Stimulated activated CD4-positive, alpha-beta T cell treated with anti-CD3 and anti-CD28 coated beads, Interleukin-4, amount 100 ng/mL, for 4 hours (primary cell): ENCODE data around the gene ZNF773.
A peak's percentile ranks its signal among the peaks of the same experiment; 100 is the strongest.
"Not testable (repeated sequence)": the region's sequence is repeated elsewhere in the genome, so short reads cannot be mapped to it uniquely, and the experiment has no call there.

Source experiments
- DNase-seq, 2 experiments: peaks; one replicate each; pipeline ENCODE4 v3.0.0-alpha.2; 2020

Gene ZNF773

GRCh38 chr19:57499680-57500395 lies at the start of gene ZNF773:
Gene ZNF773 (plus strand): TSS chr19:57499938. CDS start chr19:57500081, 143 bp downstream.
- DNase-seq = peak; percentile 95 to 96

GRCh38 chr19:57452307-57452706 lies 47.4 kb upstream of the ZNF773 start:
- DNase-seq = no peak

DNA sequence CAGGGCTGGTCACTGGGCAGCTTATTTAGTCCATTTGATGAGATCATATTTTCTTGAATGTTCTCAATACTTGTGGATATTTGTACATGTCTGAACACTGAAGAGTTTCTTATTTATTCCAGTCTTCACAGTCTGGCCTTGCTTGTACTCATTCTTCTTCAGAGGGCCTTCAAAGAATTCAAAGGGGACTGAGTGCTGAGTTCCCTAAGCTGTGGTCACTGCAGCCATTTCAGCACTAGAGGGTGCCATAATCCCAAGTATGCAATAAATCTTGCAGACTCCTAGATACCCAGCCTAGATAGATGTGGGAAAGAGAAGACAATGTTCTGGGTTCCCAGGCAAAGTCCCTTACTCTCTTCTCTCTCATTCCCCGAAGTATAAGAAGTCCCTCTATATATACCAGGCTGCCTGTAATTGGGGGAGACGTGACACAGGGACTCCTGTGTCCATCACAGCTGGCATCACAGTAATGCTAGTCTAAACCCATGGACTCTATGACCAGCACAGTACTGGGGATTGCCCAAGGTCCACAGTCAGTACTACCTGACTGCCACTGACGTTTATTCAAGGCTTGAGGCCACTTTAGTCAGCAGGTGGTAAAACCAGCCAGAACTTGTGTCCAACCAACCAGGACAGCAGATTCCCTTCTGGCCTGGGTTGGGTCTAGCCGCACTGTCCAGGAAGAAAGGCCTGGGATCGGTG lies 33.9 kb upstream of the ZNF773 start:
- DNase-seq = no peak

GRCh38 chr19:57466489-57466888 lies 33.2 kb upstream of the ZNF773 start:
- DNase-seq = no peak

- DNase-seq = no peak
These were observed 26.1 kb upstream of the ZNF773 start for GRCh38 chr19:57473646-57474045.

GRCh38 chr19:57477191-57478008 lies 22.3 kb upstream of the ZNF773 start, which contains the start of gene ZNF772:
Gene ZNF772 (minus strand): TSS chr19:57477566. CDS start chr19:57477309, 257 bp downstream.
- DNase-seq = peak; percentile 75 to 89

DNA sequence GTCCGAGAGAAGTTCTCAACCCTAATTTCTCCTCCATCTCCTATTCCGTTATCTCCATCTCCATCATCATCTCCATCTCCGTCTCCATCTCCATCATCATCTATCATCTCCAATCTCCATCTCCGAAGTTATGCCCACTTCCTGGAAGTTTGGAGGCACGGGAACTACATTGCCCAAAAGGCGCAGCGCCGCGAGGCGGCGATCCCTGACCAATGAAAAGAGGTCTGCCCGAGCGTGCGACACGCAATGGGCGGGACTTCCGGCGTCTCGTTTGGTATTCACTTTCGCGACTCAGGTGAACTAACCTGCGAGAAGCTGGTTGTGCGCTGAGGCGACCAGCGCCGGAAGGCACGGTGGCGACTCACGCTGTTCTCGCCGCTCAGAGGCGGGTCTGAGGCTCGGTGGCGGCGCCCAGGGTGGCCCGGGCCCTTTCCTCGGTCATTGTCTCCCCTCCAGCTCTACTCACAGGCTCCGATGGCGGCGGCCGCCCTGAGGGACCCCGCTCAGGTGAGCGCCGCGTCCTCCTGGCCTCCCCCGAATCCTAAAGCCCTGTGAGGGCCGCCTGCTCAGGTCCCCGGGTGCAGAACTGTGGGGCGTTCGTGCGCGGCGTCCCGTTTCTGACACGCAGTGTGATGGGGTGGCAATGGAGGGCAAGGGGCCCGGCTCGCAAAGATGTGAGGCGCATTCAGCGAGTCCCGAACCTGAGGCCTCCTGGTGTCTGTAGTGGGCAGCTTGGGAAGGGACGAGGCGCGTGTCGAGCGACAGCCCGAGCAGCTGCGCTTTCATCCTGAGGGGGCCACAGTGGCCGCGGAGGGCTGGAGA lies 12.1 kb upstream of the ZNF773 start, which contains the start of gene ZNF419:
TSS of gene ZNF419 (plus strand) at position 274 of the 822 bp plus-strand sequence. CDS start at position 475, 201 bp downstream.
- DNase-seq = peak; percentile 92 to 94

GRCh38 chr19:57488299-57488644 lies 11.5 kb upstream of the ZNF773 start:
- DNase-seq = not testable (repeated sequence)

- DNase-seq = not testable (repeated sequence)
These were observed 432 bp upstream of the ZNF773 start for GRCh38 chr19:57499332-57499679.

DNA sequence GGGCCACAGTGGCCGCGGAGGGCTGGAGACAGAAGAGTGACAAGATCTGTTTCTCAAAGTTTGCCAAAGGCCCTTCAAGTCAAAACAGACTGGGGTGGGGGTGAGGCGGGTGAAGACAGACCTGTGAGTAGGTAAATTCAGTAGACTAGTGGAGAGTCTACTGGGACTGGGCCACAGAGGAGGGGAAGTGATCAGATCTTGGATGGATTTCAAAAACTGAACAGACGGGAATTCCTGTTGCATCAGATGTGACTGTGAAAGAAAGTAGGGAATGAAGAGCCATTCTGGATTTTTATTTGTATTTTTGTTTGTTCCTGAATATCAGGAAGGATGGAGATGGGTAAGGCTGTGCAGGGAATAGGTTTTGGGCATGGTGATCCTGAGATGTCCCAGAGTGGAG lies 662 bp downstream of the ZNF773 start:
- DNase-seq = not testable (repeated sequence)

GRCh38 chr19:57506163-57506562 lies 6.4 kb downstream of the ZNF773 start:
- DNase-seq = no peak

DNA sequence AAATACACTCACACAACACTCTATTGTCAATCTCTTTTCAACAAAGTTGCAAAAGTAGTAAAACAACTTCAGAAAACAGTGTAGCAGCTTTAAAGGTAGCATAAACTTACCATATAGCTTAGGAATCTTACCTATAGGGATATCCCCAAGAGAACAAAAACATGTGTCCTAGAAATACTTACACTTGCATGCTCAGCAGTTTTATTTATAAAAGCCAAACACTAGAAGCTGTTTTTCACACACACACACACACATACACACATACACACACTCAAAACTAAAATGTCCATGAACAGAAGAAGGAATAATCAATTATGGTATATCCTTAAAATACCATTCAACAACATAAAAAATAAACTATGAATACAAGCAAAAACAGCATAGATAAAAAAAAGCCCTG lies 11.7 kb downstream of the ZNF773 start:
- no peak for DNase-seq

GRCh38 chr19:57512845-57513244 lies 13.1 kb downstream of the ZNF773 start:
- DNase-seq = no peak

DNA sequence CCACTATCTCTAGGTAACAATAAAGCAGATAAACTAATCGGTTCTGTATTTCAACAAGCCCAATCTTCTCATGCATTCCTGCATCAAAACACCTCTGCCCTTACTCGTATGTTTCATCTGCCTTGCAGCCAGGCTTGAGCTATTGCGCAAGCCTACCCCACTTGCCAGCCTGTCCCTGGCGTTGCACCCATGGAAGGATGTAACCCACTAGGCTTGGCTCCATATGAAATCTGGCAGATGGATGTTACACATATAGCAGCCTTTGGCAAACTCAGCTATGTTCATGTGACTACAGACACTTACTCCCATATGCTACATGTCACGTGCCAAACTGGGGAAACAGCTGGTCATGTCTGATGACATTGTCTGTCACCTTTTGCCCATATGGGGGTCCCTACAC lies 15.5 kb downstream of the ZNF773 start:
- no peak for DNase-seq

DNA sequence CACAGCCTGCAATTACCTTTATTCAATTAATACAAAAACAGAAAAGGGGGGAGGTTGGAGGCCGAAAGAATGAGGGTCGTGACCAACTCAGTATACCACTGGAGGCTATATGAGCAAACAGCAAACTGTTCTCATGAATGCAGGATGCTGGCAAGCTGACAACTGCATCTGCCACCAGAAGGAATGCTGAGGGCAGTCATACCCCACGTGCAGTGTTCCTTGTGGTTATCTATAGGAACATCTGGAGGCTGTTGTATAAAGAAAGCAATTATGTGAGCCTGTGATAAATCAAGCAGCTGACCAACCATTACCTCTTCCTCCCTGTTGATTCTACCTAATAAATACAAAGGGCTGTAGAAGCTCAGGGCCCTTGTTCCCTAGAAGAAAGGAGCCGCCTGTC lies 18.3 kb downstream of the ZNF773 start:
- DNase-seq = not testable (repeated sequence)

- peak; percentile 77 to 84 for DNase-seq
These were observed 27.6 kb downstream of the ZNF773 start, which contains the start of gene ZNF549 for GRCh38 chr19:57527136-57527881. Gene ZNF549 (plus strand): TSS chr19:57527356. CDS start chr19:57527574, 218 bp downstream.

- no peak for DNase-seq
These were observed 38.3 kb downstream of the ZNF773 start for GRCh38 chr19:57537953-57538547.

DNA sequence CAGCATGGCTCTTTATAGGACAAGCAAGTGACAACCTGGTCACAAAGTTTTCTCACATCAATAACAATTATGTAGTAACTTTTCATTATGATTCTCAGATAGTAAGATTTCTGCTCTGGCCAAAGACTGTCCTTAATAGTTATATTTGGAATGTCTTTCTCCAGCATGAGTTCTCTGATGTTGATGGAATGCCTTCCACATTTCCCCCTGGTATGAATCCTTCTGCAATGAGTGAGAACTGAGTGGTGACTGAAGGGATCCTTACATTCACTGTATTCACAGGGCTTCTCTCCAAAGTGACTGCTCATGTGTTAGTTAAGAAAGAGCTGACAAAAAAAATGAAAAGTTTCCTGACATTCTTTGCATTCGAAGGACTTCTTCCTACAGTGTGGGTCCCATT lies 46.8 kb downstream of the ZNF773 start:
- no peak for DNase-seq

GRCh38 chr19:57552432-57552831 lies 52.7 kb downstream of the ZNF773 start:
- no peak for DNase-seq

DNA sequence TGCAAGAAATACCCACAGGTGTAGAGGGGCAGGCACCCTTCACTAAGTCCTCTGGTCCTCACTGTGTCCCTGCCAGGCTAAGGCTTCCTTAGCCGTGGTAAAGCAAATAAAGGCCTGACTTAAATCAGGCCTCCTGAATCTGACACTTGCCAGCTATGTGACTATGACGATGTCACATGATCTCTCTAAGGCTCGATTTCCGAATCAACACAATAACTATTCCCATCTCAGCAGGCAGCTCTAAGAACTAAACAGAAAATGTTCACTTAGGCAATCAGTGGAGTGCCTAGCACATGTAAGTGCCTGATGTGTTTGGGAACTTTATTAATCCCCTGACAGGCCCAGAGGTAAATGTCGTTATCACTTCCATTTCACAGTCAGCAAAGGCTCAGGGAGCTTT lies 57.9 kb downstream of the ZNF773 start:
- no peak for DNase-seq
